SK-N-MC (cell line): ENCODE results near the gene FAM131B.

ENCODE experiments used
- EZH2 ChIP-seq: fragments of 200-600 bp; sonication (generic); IDR thresholded peaks from one replicate; pipeline ENCODE4 v1.6.1; 2017; ENCODE audit warnings: antibody characterized with exemption
- FOXP2 ChIP-seq: optimal IDR thresholded peaks from 2 replicates; pipeline ENCODE3; 2011; ENCODE audit warnings: mild to moderate bottlenecking, moderate library complexity; ENCODE audit not compliant: insufficient read depth; ENCODE audit errors: extremely low read length, control extremely low read depth
- POLR2AphosphoS5 ChIP-seq: IDR thresholded peaks from 2 replicates; pipeline ENCODE4 v1.6.1; 2012; ENCODE audit warnings: mild to moderate bottlenecking, low read depth, low read length, borderline replicate concordance

- no peak for TF ChIP-seq EZH2
- TF ChIP-seq POLR2AphosphoS5 = no peak
- no peak for TF ChIP-seq FOXP2
These were observed 10.8 kb upstream of the FAM131B start for GRCh38 chr7:143373255-143373794.
